NOMO-1 treated with DMSO at 0.1 percent for 48 hours (cell line): ENCODE results near the gene EYS.
"Not testable (repeated sequence)": the region's sequence is repeated elsewhere in the genome, so short reads cannot be mapped to it uniquely, and the experiment has no call there.

Source experiments
- DNase-seq: peaks from one replicate; lab custom pipeline; 2025; ENCODE audit not compliant: unreplicated experiment; lab: John Stamatoyannopoulos, UW

Gene EYS

DNA sequence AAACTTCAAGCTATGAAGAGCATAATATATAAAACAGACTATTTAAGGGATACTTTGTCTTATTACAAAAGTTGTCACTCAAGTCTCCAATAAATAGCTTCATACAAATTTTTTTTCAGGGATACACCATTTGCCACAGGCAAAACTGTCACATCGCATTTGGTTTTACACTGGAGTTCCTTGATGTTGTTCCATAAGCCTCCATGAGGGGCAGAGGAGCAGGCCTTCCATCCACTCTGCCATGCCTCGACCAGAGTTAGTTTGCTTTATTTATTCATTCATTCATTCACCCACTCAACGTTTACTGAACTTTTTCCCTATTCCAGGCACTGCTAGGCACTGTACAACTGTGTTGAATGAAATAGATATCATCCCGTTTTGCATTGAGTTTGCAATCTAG, 1824.8 kb downstream of the EYS start:
- DNase-seq: no peak

GRCh38 chr6:63881791-63882190, 1825.2 kb downstream of the EYS start:
- DNase-seq: no peak

GRCh38 chr6:63872233-63872632, 1834.8 kb downstream of the EYS start:
- no peak for DNase-seq

DNA sequence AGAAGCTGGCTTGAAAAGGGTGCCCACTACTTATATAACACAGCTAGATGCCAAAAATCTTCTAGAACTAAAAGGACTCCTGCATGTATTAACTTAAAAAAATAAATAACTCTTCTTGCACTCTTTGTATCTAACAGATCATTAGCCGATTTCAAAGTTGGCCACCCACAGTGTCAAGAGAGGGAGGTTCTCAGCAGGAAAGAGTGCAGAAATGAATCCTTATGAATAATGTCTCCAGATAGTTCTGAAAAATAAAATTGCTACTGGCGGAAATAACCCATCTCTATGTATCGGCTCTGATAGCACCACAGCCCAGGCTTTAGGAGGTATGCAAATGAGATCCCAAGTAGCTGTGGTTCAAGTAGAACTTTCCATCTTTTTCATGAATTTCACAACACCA, 1838.7 kb downstream of the EYS start:
- DNase-seq: no peak

DNA sequence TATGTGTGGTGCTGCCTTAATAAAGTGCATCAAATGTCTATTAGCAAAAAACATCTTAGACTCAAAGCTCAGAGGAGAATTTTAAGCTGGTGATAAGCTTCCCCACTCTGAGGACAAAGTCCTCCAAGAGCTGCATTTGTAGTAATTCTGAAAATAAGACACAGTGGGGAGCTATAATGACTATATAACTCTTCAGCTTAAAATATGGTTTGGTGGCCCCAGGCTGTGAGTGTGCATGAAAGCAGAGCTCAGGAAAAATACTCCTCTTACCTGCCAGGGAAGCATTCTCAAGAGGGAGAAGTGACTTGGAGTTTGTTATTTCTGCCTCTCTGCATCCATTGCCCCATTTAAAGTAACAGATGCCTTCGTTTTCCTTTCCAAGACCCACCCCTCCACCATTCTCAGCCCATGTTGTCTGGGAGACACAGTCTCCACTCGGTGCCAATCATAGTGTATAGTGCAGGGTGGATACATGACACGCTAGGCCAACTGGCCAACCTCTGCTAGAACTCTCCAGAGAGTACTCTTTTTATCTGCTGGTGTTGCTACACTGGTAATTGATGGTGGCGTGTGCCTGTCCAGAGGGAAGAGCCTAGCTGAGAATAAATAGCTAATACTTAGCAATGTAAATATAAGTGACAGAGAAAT, 1842.2 kb downstream of the EYS start:
- no peak for DNase-seq

DNA sequence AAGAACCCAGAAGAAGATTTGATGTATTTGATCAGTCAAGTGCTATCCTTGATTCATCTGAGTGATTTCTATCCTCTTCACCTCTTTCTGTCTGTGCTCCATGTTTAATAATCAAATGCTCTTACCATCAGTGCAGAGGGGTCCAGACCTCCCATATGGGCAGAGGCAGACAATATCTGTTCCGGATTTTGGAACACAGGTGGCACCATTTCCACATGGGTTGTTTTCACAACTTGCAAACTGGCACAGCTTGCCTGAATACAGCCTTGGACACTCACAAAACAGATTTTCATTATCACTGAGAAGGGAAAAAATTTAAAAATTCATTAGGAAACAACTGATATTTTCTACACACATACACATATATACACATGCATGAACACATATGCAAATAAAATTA, 1843.0 kb downstream of the EYS start:
- no peak for DNase-seq

DNA sequence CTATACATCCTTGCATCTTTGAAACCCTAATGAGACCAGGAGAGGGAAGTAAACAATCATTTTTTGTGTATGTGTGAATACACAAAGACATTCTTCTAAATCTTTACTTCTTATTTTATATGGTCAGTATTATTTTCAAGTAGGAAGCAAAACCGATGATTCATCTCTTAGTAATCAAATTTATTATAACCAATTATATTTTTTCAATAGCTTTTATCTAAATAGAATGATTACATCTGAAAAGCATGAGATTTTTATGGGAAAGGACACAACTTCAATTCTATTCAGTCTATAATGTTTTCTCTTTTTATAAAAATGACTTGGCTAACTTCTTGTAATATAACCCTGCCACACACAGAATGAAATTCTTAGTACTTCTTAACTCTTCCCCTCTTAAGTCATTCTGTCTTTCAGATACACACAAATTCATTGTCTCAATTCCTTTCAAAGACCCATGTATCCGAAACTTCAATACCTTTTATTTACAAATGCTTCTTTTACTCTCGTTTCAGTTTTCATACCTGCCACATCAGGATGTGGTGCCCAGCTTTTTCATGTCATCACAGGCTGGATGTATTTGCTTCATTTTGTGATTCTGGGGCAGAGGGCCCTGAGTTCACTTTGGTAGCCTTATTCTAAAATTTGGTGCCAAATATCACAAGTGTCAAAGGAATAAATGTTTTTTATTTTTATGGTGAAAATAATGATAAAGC, 1844.4 kb downstream of the EYS start:
- no peak for DNase-seq

GRCh38 chr6:63859528-63859927, 1847.5 kb downstream of the EYS start:
- DNase-seq: peak; percentile 38

DNA sequence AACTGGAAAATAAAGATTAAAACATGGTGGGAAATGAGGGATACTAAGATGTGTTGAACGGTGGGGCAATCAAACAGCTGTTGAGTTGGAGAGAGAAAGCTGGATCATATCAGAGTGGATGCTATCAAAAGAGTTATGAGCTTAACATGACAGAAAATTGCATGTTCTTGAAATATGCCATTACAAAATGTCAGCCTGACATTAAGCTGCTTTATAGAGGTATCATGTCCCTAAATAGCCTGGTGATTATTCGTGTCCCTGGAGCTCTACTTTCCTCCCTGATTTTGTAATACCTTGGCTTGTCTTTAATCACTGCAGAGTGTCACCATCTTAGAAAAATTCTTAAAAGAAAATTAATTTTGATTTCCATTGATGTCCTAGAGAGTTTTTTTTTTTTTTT, 1848.3 kb downstream of the EYS start:
- no peak for DNase-seq

DNA sequence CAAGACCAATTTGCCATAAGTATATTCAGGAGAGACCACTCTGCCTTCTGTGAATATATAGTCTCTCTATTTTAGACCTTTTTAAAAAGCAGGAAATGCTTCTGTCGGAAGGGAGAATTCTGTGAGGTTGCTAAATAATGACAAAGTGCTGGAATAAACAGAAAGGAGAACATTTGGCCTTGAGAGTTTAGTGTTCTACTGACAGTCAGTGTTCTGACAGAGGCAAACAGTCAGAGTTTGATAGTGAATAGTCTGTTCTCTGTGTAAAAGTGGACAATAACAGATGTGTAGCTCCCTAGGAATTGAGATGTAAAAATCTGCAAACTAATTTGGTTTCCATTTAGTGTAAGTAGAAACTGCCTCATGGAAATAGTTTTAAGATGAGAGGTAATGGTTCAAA, 1850.8 kb downstream of the EYS start:
- no peak for DNase-seq

GRCh38 chr6:63844287-63844686, 1862.7 kb downstream of the EYS start:
- no peak for DNase-seq

GRCh38 chr6:63839485-63839884, 1867.5 kb downstream of the EYS start:
- no peak for DNase-seq

GRCh38 chr6:63828678-63829077, 1878.3 kb downstream of the EYS start:
- DNase-seq: not testable (repeated sequence)

- DNase-seq: no peak
Measured at GRCh38 chr6:63824722-63825121, 1882.3 kb downstream of the EYS start.

GRCh38 chr6:63821442-63821841, 1885.6 kb downstream of the EYS start:
- DNase-seq: no peak

DNA sequence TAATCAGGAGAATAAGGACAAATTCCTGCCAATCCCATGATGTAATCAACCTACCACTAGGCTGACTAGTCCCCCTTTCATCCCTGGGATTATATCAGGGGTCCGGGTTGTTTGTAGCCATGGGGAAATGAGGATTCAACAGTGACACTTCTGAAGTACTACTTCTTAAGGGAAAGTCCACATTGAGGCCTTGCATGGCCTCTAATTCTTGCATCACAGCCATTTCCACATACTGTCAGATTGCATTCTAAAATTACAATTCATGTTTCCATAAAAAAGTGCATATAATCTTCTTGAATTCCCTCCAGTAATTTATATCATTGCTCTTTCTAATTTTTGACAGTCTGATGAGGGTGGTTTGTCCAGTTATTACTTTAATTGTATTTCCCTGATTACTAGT, 1887.2 kb downstream of the EYS start:
- peak; percentile 37 for DNase-seq

DNA sequence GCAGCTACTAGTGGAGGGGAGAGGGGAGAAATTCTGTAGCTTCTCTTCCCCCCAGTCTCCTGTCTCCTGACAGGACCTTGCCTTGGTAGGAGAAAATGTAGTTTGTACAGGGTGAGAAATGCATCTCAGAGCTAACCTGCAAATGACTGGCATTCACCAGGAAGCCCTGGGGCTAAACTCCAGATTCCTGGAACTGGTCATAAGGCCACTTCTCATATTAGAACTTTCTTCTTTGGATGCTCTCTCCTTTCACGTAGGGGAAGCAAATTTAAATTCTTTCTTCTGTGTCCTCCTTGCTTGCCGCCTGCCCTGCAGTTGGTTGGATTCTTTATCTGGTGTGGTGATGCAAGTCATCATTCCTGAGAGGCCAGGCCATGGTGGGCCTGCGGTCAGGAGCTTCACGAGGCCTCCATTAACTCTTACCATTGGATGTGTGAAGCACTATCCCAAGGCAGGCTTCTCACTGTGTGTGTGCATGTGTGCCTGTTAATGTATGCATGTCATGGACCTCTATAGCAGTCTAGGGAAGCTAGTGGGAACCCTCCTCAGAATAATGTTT, 1889.5 kb downstream of the EYS start:
- no peak for DNase-seq

- DNase-seq: no peak
Measured at GRCh38 chr6:63816982-63817436, 1890.0 kb downstream of the EYS start.

GRCh38 chr6:63816401-63816981, 1890.5 kb downstream of the EYS start:
- no peak for DNase-seq

GRCh38 chr6:63814459-63814858, 1892.6 kb downstream of the EYS start:
- no peak for DNase-seq

- DNase-seq: no peak
Measured at GRCh38 chr6:63813566-63814120, 1893.4 kb downstream of the EYS start.

DNA sequence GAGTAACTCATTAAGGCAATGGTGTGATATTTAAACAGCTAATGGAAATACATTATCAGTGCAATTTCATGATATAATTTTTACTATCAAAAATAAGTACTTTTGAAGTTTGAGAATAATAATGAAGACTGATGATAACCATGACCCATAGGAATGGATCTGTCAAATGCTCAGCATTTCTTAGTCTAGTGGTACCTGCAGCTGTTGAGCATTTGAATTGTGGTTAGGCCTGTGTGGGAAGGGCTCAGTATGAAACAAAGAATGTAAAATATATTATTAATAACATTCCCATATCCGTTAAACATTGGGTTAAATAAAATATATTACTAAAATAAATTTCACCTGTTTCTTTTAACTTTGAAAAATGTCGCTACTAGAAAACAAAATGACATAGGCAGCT, 1898.5 kb downstream of the EYS start:
- no peak for DNase-seq
